LNCAP (cell line): ENCODE measurements around the gene UBE2Z.

Experiments used
- CTCF ChIP-seq: fragments of 450-650 bp; IDR thresholded peaks from 2 replicates; pipeline ENCODE4 v1.5.1; 2017; ENCODE audit warnings: mild to moderate bottlenecking

UBE2Z gene

GRCh38 chr17:48952904-48953303 lies 44.7 kb downstream of the UBE2Z start:
- no peak for TF ChIP-seq CTCF

- peak; percentile 44; the same call in 1 of the 2 replicates for TF ChIP-seq CTCF
Measured at GRCh38 chr17:48954300-48954755, 46.1 kb downstream of the UBE2Z start.

GRCh38 chr17:48960834-48961515 lies 52.8 kb downstream of the UBE2Z start:
- no peak for TF ChIP-seq CTCF

- TF ChIP-seq CTCF = no peak
Measured at GRCh38 chr17:48961516-48962233, 53.5 kb downstream of the UBE2Z start.

- no peak for TF ChIP-seq CTCF
Measured at GRCh38 chr17:48970224-48970623, 62.0 kb downstream of the UBE2Z start.

- TF ChIP-seq CTCF = no peak
Measured at GRCh38 chr17:48970865-48971687, 62.9 kb downstream of the UBE2Z start.

GRCh38 chr17:48972749-48973097 lies 64.5 kb downstream of the UBE2Z start:
- TF ChIP-seq CTCF = no peak
